H1 (cell line): ENCODE results near the gene FRMD4A. TPM values are rescaled to one million over a fixed set of nuclear protein-coding genes. Genes with fewer than 3 reads are reported as not detected.

Experiments used
- CTCF ChIA-PET: fragments of 300-600 bp; sonication (Branson Sonifier 250); formaldehyde crosslinking; loops from one replicate; lab custom pipeline; 2021; ENCODE audit not compliant: partially characterized antibody; lab: Charles Lee
- POLR2A ChIA-PET: fragments of 300-600 bp; sonication (Branson Sonifier 250); formaldehyde crosslinking; loops from one replicate; lab custom pipeline; 2021; ENCODE audit warnings: inconsistent platforms; ENCODE audit not compliant: partially characterized antibody; lab: Charles Lee
- DNase-seq, 2 experiments: peaks; one replicate each; pipeline versions ENCODE4 v3.0.0 to v3.0.0-alpha.2; 2010 to 2022; ENCODE audit warnings: low spot score in 2 of 2, low read depth in 1 of 2, mixed read lengths in 1 of 2
- FAIRE-seq: peaks from 2 replicates; lab custom pipeline; 2011; peaks lifted over from hg19 to GRCh38; lab: Jason Lieb, UNC
- H2AFZ ChIP-seq: 2 replicates; pipeline ENCODE4 v1.8.1; 2012; ENCODE audit warnings: low read length, inconsistent platforms
- H2AK5ac ChIP-seq: 2 replicates; pipeline ENCODE4 v1.6.1; 2013; ENCODE audit warnings: low read depth, low read length
- H2BK120ac ChIP-seq: replicated peaks from 2 replicates; pipeline ENCODE3; 2013; ENCODE audit warnings: low read depth, low read length, inconsistent platforms
- H2BK12ac ChIP-seq: 2 replicates; pipeline ENCODE4 v1.6.1; 2013; ENCODE audit warnings: low read depth, low read length
- H2BK15ac ChIP-seq: 2 replicates; pipeline ENCODE4 v1.6.1; 2013; ENCODE audit warnings: low read length
- H2BK20ac ChIP-seq: 2 replicates; pipeline ENCODE4 v1.6.1; 2013; ENCODE audit warnings: low read length
- H2BK5ac ChIP-seq: 2 replicates; pipeline ENCODE4 v1.6.1; 2013; ENCODE audit warnings: low read depth, low read length
- H3K14ac ChIP-seq: 2 replicates; pipeline ENCODE4 v1.6.1; 2013; ENCODE audit warnings: inconsistent platforms; ENCODE audit not compliant: insufficient read length
- H3K18ac ChIP-seq: 2 replicates; pipeline ENCODE4 v1.6.1; 2013; ENCODE audit warnings: low read length; ENCODE audit errors: extremely low read depth
- H3K23ac ChIP-seq: 2 replicates; pipeline ENCODE4 v1.6.1; 2013; ENCODE audit warnings: inconsistent platforms; ENCODE audit not compliant: insufficient read length
- H3K23me2 ChIP-seq: 2 replicates; pipeline ENCODE4 v1.6.1; 2013; ENCODE audit warnings: low read depth, low read length
- H3K27ac ChIP-seq: 2 replicates; pipeline ENCODE4 v1.6.1; 2011; ENCODE audit warnings: low read depth, low read length, inconsistent platforms
- H3K27me3 ChIP-seq, 4 experiments: replicated peaks in 1 of 4; 1 replicate in 1 of 4; 2 replicates in 3 of 4; pipeline versions ENCODE4 v1.6.1 to v1.8.1; 2011 to 2013; ENCODE audit warnings: low read length in 3 of 4, mild to moderate bottlenecking in 3 of 4, inconsistent platforms in 2 of 4, mixed read lengths in 2 of 4, moderate library complexity in 1 of 4; ENCODE audit not compliant: control insufficient read depth in 3 of 4, insufficient read depth in 3 of 4; ENCODE audit errors: extremely low read depth in 1 of 4
- H3K36me3 ChIP-seq, 4 experiments: 2 replicates each; pipeline versions ENCODE4 v1.6.1 to v1.8.1; 2011 to 2013; ENCODE audit warnings: mild to moderate bottlenecking in 4 of 4, low read length in 3 of 4, moderate library complexity in 2 of 4, control low read depth in 1 of 4, inconsistent platforms in 1 of 4; ENCODE audit not compliant: insufficient read depth in 4 of 4, control insufficient read depth in 2 of 4
- H3K4ac ChIP-seq: replicated peaks from 2 replicates; pipeline ENCODE3; 2013; ENCODE audit warnings: low read length, low read depth, mixed read lengths, inconsistent platforms; ENCODE audit not compliant: insufficient read length
- H3K4me1 ChIP-seq, 4 experiments: replicated peaks in 1 of 4; 1 replicate in 1 of 4; 2 replicates in 3 of 4; pipeline versions ENCODE4 v1.6.1 to v1.8.1; 2011 to 2013; ENCODE audit warnings: low read length in 3 of 4, inconsistent platforms in 2 of 4, mixed read lengths in 1 of 4; ENCODE audit not compliant: insufficient read depth in 4 of 4, control insufficient read depth in 3 of 4
- H3K4me2 ChIP-seq, 2 experiments: 2 replicates each; pipeline versions ENCODE4 v1.6.1 to v1.8.1; 2011 to 2013; ENCODE audit warnings: low read depth in 2 of 2, low read length in 2 of 2, control low read depth in 1 of 2, inconsistent platforms in 1 of 2, mild to moderate bottlenecking in 1 of 2; ENCODE audit not compliant: insufficient read depth in 1 of 2
- H3K4me3 ChIP-seq, 4 experiments: fragments of 200-600, 300-600 bp in 1 of 4; sonication (generic), shearing (Covaris generic), sonication (Bioruptor Twin) in 1 of 4; 2 replicates each; pipeline versions ENCODE4 v1.5.1 to v1.8.1; 2011 to 2016; ENCODE audit warnings: low read length in 4 of 4, low read depth in 3 of 4, control low read depth in 2 of 4, inconsistent platforms in 2 of 4, mild to moderate bottlenecking in 2 of 4, mixed read lengths in 1 of 4, moderate library complexity in 1 of 4; ENCODE audit not compliant: insufficient read depth in 2 of 4; ENCODE audit errors: extremely low read depth in 1 of 4
- H3K56ac ChIP-seq: replicated peaks from 2 replicates; pipeline ENCODE3; 2013; ENCODE audit warnings: low read depth, mild to moderate bottlenecking, mixed read lengths, low read length, inconsistent platforms; ENCODE audit not compliant: insufficient read length
- H3K79me1 ChIP-seq: 2 replicates; pipeline ENCODE4 v1.6.1; 2013; ENCODE audit warnings: low read depth, low read length, control low read depth
- H3K79me2 ChIP-seq, 2 experiments: 2 replicates each; pipeline versions ENCODE4 v1.6.1 to v1.8.1; 2012 to 2013; ENCODE audit warnings: low read length in 2 of 2, mild to moderate bottlenecking in 2 of 2, inconsistent platforms in 1 of 2; ENCODE audit not compliant: insufficient read depth in 2 of 2, control insufficient read depth in 1 of 2
- H3K9ac ChIP-seq, 4 experiments: replicated peaks in 1 of 4; 1 replicate in 1 of 4; 2 replicates in 3 of 4; pipeline versions ENCODE4 v1.6.1 to v1.8.1; 2011 to 2013; ENCODE audit warnings: low read depth in 3 of 4, low read length in 3 of 4, control low read depth in 2 of 4, mild to moderate bottlenecking in 2 of 4, moderate library complexity in 2 of 4, inconsistent platforms in 1 of 4; ENCODE audit errors: extremely low read depth in 1 of 4
- H3K9me3 ChIP-seq, 2 experiments: 2 replicates each; pipeline versions ENCODE4 v1.6.1 to v1.8.1; 2012 to 2013; ENCODE audit warnings: mild to moderate bottlenecking in 2 of 2, moderate library complexity in 2 of 2, control low read depth in 1 of 2, inconsistent platforms in 1 of 2, low read depth in 1 of 2, low read length in 1 of 2, mixed read lengths in 1 of 2; ENCODE audit not compliant: insufficient read depth in 2 of 2
- H4K20me1 ChIP-seq, 2 experiments: replicated peaks in 1 of 2; 2 replicates each; pipeline versions ENCODE3 to v1.8.1; 2011 to 2013; ENCODE audit warnings: inconsistent platforms in 2 of 2, low read length in 2 of 2, mild to moderate bottlenecking in 1 of 2; ENCODE audit not compliant: insufficient read depth in 2 of 2, control insufficient read depth in 1 of 2
- H4K5ac ChIP-seq: 2 replicates; pipeline ENCODE4 v1.6.1; 2013; ENCODE audit warnings: low read length, low read depth, mixed read lengths, inconsistent platforms; ENCODE audit not compliant: insufficient read length
- H4K8ac ChIP-seq: 2 replicates; pipeline ENCODE4 v1.8.0; 2013; ENCODE audit warnings: mild to moderate bottlenecking, moderate library complexity, low read length, inconsistent platforms; ENCODE audit not compliant: insufficient read depth; ENCODE audit errors: extremely low read depth
- H4K91ac ChIP-seq: replicated peaks from 2 replicates; pipeline ENCODE3; 2013; ENCODE audit warnings: low read length, mixed read lengths, inconsistent platforms; ENCODE audit not compliant: insufficient read length
- EP300 ChIP-seq, 2 experiments: IDR thresholded peaks; 1 replicate in 1 of 2; 2 replicates in 1 of 2; pipeline ENCODE4 v1.6.1; 2011 to 2012; ENCODE audit warnings: low read depth in 2 of 2, low read length in 2 of 2, mild to moderate bottlenecking in 2 of 2, borderline replicate concordance in 1 of 2, inconsistent platforms in 1 of 2, moderate library complexity in 1 of 2
- GABPA ChIP-seq: IDR thresholded peaks from 2 replicates; pipeline ENCODE4 v1.6.1; 2011; ENCODE audit warnings: mild to moderate bottlenecking, low read length, moderate library complexity, borderline replicate concordance; ENCODE audit not compliant: insufficient read depth
- POU5F1 ChIP-seq: IDR thresholded peaks from 2 replicates; pipeline ENCODE4 v1.6.1; 2011; ENCODE audit warnings: low read depth, mild to moderate bottlenecking, low read length, moderate library complexity
- SP4 ChIP-seq: IDR thresholded peaks from 2 replicates; pipeline ENCODE4 v1.6.1; 2012; ENCODE audit warnings: low read length, inconsistent platforms
- TBP ChIP-seq: IDR thresholded peaks from 2 replicates; pipeline ENCODE4 v1.6.1; 2011; ENCODE audit warnings: low read depth, low read length, improper control_type of control experiment
- YY1 ChIP-seq: IDR thresholded peaks from 2 replicates; pipeline ENCODE4 v1.6.1; 2011; ENCODE audit warnings: low read depth, mild to moderate bottlenecking, low read length
- WGBS, 2 experiments: shearing (Covaris generic) in 1 of 2; methylation state at CpG; one replicate each; pipeline versions ENCODE4 v1.1.6 to v1.1.7; 2013 to 2015; ENCODE audit warnings: low lambda C conversion rate in 2 of 2, mixed read lengths in 2 of 2, inconsistent platforms in 1 of 2, low coverage in 1 of 2, missing lambda C conversion rate in 1 of 2; ENCODE audit not compliant: insufficient replicate concordance in 2 of 2, insufficient coverage in 1 of 2, insufficient read length in 1 of 2; ENCODE audit errors: extremely low coverage in 1 of 2, missing lambda C conversion rate in 1 of 2; 5-methylcytosine and 5-hydroxymethylcytosine counted together
- polyA plus RNA-seq, 7 experiments: library from polyadenylated mRNA; depleted of rRNA in 3 of 7; stranded (reverse) in 5 of 7; unstranded in 2 of 7; fragments of >200 nt in 5 of 7; fragments of 200-250 nt in 2 of 7; gene quantifications; 1 replicate in 5 of 7; 2 replicates in 1 of 7; 4 replicates in 1 of 7; pipeline versions ENCODE4 v1.2.1 to v1.2.3, GENCODE V29; 2011 to 2013; ENCODE audit warnings: missing spikeins in 2 of 7, mixed read lengths in 2 of 7
- total RNA-seq: library from RNA; stranded (reverse); fragmentation: NEBNext Ultra II Directional; extraction: Animal tissue kit (Norgen Biotek cat#: 25700); gene quantifications from 2 replicates; pipeline ENCODE4 v1.2.1, GENCODE V29; 2021
- TF ChIP-seq, protein P1 (sequence below), 3 experiments: IDR thresholded peaks; 1 replicate in 2 of 3; 2 replicates in 1 of 3; pipeline versions ENCODE4 v1.5.1 to v1.6.1; 2011; ENCODE audit warnings: low read length in 3 of 3, mild to moderate bottlenecking in 3 of 3, inconsistent platforms in 2 of 3, low read depth in 1 of 3, moderate library complexity in 1 of 3; ENCODE audit not compliant: insufficient read depth in 1 of 3; ENCODE audit errors: control extremely low read depth in 1 of 3

FRMD4A gene
- total and polyA plus RNA-seq, 2 of the 8 experiments (the other 6 are each of a cell fraction or from before 2014, with no cell fraction given): 38.6 to 39.6 TPM

DNA sequence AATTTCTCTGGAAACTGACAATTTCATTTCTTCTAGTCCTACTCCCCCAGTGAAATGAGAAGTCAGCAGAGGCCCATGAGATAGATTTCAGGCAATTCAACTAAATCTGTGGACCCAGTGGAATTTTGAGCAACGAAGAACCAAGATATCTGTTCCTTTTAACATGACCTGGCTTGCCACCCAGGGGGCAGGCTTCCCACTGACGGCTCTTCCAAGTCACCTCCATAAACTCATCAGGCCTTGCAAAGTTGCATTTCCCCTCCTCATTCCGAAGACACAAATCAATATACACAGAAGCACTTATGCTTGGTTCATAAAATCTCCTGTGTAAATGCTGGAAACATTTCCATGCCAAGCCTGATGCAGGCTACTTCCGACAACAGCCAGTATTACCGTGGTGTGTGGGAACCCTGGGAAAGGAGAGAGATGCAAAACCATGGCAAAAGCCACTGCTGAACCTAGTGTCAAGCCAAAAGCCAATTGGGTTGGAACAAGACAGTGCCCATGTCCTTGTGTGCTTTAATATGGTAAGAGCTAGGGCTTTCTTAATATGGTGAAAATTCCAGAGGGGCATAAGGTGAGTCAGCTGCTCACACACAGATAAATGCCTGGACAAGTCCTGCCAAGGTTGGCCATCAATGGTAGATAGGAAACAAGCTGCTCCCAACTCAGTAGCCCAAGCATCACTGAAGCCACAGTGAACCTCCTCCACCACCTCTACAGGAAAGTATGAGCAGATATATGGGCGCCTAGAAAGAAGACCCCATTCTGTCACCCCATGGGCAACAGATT, 1.6 kb downstream of the FRMD4A start:
- H3K9ac ChIP-seq: no peak overlapping the region
- H3K4me2 ChIP-seq: peak overlapping the region; percentile 59 to 71; a peak in 3 of 4 replicates
- 86% methylated on average over 6 of the region's 6 CpGs; no CpG with 5 or more reads in 1 of the 2 experiments for WGBS, 2 experiments
- H3K18ac ChIP-seq: peak overlapping the region; percentile 26; the same call in 1 of the 2 replicates
- peak overlapping the region; percentile 29; the same call in 1 of the 2 replicates for H2BK5ac ChIP-seq
- no peak overlapping the region for H3K27ac ChIP-seq
- no peak overlapping the region; the same call in 1 of the 2 replicates for H2AFZ ChIP-seq
- peaks cover 17 to 21% (median 19%) of the 10 kb centered on the region in 4 experiments for H3K4me1 ChIP-seq
- no peaks in the 10 kb centered on the region for H3K79me2 ChIP-seq
- no peak overlapping the region for H3K23ac ChIP-seq
- H2BK20ac ChIP-seq: peak overlapping the region; percentile 80
- CTCF ChIA-PET: interaction anchor here (0.8 to 1.9 kb wide), 6 partner anchors 9 to 145 kb away, joined by 3 to 11 read pairs (median 4); no protein-coding TSS in a partner anchor
- peak overlapping the region in 2 of 4 experiments; percentile 15 to 24; a peak in 2 of 8 replicates for H3K4me3 ChIP-seq
- H4K91ac ChIP-seq: peak overlapping the region; percentile 94
- TF ChIP-seq SP4: no peak
- no peak for TF ChIP-seq POU5F1
- no peak for TF ChIP-seq GABPA
- TF ChIP-seq YY1: no peak
- no peak for TF ChIP-seq TBP
- TF ChIP-seq EP300 (IDR thresholded peaks at IDR 0.05; ENCODE audit: borderline replicate concordance in 1 of 2, low read depth in 2 of 2, low read length in 2 of 2): no peak
- TF ChIP-seq, protein P1, sequence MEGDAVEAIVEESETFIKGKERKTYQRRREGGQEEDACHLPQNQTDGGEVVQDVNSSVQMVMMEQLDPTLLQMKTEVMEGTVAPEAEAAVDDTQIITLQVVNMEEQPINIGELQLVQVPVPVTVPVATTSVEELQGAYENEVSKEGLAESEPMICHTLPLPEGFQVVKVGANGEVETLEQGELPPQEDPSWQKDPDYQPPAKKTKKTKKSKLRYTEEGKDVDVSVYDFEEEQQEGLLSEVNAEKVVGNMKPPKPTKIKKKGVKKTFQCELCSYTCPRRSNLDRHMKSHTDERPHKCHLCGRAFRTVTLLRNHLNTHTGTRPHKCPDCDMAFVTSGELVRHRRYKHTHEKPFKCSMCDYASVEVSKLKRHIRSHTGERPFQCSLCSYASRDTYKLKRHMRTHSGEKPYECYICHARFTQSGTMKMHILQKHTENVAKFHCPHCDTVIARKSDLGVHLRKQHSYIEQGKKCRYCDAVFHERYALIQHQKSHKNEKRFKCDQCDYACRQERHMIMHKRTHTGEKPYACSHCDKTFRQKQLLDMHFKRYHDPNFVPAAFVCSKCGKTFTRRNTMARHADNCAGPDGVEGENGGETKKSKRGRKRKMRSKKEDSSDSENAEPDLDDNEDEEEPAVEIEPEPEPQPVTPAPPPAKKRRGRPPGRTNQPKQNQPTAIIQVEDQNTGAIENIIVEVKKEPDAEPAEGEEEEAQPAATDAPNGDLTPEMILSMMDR (IDR thresholded peaks at IDR 0.05; ENCODE audit: control extremely low read depth in 1 of 3, insufficient read depth in 1 of 3, low read depth in 1 of 3, low read length in 3 of 3): 0 out of 4 replicates have a peak, but pooled peaks of 1 of the 3 experiments have one; percentile 1
- no peak overlapping the region for H3K14ac ChIP-seq
- no peaks in the 10 kb centered on the region for H3K36me3 ChIP-seq
- peak overlapping the region; percentile 2; the same call in 1 of the 2 replicates for H2AK5ac ChIP-seq
- H2BK120ac ChIP-seq: peak overlapping the region; percentile 82
- H4K8ac ChIP-seq: no peak overlapping the region
- H4K20me1 ChIP-seq: no peaks in the 10 kb centered on the region
- H3K23me2 ChIP-seq: no peaks in the 10 kb centered on the region; the same call in 1 of the 2 replicates
- H3K9me3 ChIP-seq: no peaks in the 10 kb centered on the region
- H3K4ac ChIP-seq: no peak overlapping the region
- H2BK12ac ChIP-seq: 0 out of 2 replicates have a peak overlapping the region, but pooled peaks have one; percentile 5
- DNase-seq (no peak), FAIRE-seq (no peak)
- H3K27me3 ChIP-seq: no peaks in the 10 kb centered on the region; a peak in 1 of 7 replicates
- no peaks in the 10 kb centered on the region; the same call in 1 of the 2 replicates for H3K79me1 ChIP-seq
- POLR2A ChIA-PET: interaction anchor here (1.2 to 1.3 kb wide), 2 partner anchors 9 to 143 kb away, joined by 3 to 10 read pairs; no protein-coding TSS in a partner anchor
- no peak overlapping the region for H2BK15ac ChIP-seq
- peak overlapping the region; percentile 20 for H4K5ac ChIP-seq
- no peak overlapping the region for H3K56ac ChIP-seq
